OCI-LY3 (cell line): ENCODE measurements around the gene AIRE.

Experiments
- EZH2phosphoT487 ChIP-seq: fragments of 200-600 bp; shearing (Covaris generic); IDR thresholded peaks from 2 replicates; pipeline ENCODE4 v1.6.1; 2018; ENCODE audit warnings: antibody characterized with exemption, mixed run types, low read depth
- TF ChIP-seq, protein P1 (sequence below): fragments of 200-600, 300-600 bp; sonication (generic); IDR thresholded peaks from 2 replicates; pipeline ENCODE4 v1.5.1; 2014; ENCODE audit warnings: antibody characterized with exemption, low read length, low read depth

DNA sequence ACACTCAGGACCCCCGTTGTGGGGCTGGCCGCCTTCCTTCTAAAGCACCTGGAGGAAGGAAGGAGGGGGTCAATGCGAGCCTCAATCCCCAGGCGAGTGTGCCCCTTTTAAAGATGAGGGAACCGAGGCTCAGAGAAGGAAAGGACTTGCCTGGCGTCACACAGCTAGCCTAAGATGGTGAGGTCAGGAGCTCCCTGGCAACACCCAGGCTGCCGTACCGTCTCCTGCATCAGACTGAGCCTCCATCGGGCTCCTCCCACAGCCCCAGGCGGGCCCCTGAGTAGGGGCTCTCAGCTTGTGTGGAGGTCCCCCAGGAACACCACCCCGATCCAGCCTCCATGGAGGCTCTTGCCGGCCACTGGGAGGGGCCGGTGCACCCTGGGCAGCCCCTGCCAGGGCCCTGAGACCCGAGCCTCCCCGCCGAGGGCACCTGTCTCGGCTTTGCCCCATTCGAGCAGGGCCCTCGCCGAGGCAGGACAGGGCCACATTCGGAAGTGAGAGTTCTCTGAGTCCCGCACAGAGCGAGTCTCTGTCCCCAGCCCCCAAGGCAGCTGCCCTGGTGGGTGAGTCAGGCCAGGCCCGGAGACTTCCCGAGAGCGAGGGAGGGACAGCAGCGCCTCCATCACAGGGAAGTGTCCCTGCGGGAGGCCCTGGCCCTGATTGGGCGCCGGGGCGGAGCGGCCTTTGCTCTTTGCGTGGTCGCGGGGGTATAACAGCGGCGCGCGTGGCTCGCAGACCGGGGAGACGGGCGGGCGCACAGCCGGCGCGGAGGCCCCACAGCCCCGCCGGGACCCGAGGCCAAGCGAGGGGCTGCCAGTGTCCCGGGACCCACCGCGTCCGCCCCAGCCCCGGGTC lies at the start of gene AIRE:
- TF ChIP-seq, protein P1, sequence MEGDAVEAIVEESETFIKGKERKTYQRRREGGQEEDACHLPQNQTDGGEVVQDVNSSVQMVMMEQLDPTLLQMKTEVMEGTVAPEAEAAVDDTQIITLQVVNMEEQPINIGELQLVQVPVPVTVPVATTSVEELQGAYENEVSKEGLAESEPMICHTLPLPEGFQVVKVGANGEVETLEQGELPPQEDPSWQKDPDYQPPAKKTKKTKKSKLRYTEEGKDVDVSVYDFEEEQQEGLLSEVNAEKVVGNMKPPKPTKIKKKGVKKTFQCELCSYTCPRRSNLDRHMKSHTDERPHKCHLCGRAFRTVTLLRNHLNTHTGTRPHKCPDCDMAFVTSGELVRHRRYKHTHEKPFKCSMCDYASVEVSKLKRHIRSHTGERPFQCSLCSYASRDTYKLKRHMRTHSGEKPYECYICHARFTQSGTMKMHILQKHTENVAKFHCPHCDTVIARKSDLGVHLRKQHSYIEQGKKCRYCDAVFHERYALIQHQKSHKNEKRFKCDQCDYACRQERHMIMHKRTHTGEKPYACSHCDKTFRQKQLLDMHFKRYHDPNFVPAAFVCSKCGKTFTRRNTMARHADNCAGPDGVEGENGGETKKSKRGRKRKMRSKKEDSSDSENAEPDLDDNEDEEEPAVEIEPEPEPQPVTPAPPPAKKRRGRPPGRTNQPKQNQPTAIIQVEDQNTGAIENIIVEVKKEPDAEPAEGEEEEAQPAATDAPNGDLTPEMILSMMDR, result no peak
- no peak for TF ChIP-seq EZH2phosphoT487
